Heart left ventricle (tissue), 16 donors: ENCODE data around the gene SERPINA1. TPM values are rescaled to one million over a fixed set of nuclear protein-coding genes. Genes with fewer than 3 reads are reported as not detected.

Experiments
- ATAC-seq, 4 donors: fragments of 200-7000 bp; cut with Tn5 transposase; one replicate each; pipeline ENCODE4 v1.9.1; 2020 to 2022; ENCODE audit warnings: moderate library complexity in 4 of 4, mild to moderate bottlenecking in 3 of 4, moderate number of reproducible peaks in 1 of 4
- DNase-seq, 5 donors: peaks; one replicate each; pipeline ENCODE4 v3.0.0-alpha.2; 2020
- H3K27ac ChIP-seq, 12 donors: fragments of 200-600 bp; sonication (generic) in 4 of 12; one replicate each; pipeline versions ENCODE4 v1.5.0 to v1.8.0; 2016 to 2022; ENCODE audit warnings: mild to moderate bottlenecking in 2 of 12
- H3K27me3 ChIP-seq, 9 donors: fragments of 200-600 bp; sonication (generic) in 2 of 9; one replicate each; pipeline versions ENCODE4 v1.5.1 to v1.8.0; 2016 to 2022; ENCODE audit warnings: mild to moderate bottlenecking in 3 of 9
- H3K36me3 ChIP-seq, 9 donors: fragments of 200-600 bp; sonication (generic) in 2 of 9; one replicate each; pipeline versions ENCODE4 v1.5.0 to v1.8.0; 2018 to 2022; ENCODE audit warnings: mild to moderate bottlenecking in 2 of 9
- H3K4me1 ChIP-seq, 12 donors: fragments of 200-600 bp; sonication (generic) in 4 of 12; one replicate each; pipeline versions ENCODE4 v1.5.0 to v1.8.0; 2016 to 2022; ENCODE audit warnings: mild to moderate bottlenecking in 3 of 12
- H3K4me3 ChIP-seq, 12 donors: fragments of 200-600 bp; sonication (generic) in 4 of 12; one replicate each; pipeline versions ENCODE4 v1.5.0 to v1.8.0; 2017 to 2022; ENCODE audit warnings: mild to moderate bottlenecking in 9 of 12, moderate library complexity in 4 of 12
- H3K9me3 ChIP-seq, 12 donors: fragments of 200-600 bp; sonication (generic) in 4 of 12; one replicate each; pipeline versions ENCODE4 v1.5.0 to v1.8.0; 2016 to 2022; ENCODE audit warnings: mild to moderate bottlenecking in 1 of 12
- CTCF ChIP-seq, 12 donors: fragments of 200-600 bp; sonication (generic) in 4 of 12; IDR thresholded peaks; one replicate each; pipeline versions ENCODE4 v1.5.0 to v1.8.0; 2018 to 2022; ENCODE audit warnings: antibody characterized with exemption in 12 of 12, mild to moderate bottlenecking in 5 of 12
- POLR2A ChIP-seq, 2 donors: fragments of 450-650 bp; IDR thresholded peaks; one replicate each; pipeline ENCODE4 v1.6.1; 2017; ENCODE audit warnings: antibody characterized with exemption in 2 of 2, mild to moderate bottlenecking in 2 of 2, moderate library complexity in 2 of 2
- WGBS, 4 donors: extraction: QIAGEN DNeasy Blood & Tissue Kit in 2 of 4; methylation state at CpG; one replicate each; pipeline versions ENCODE4 v1.1.5 to v1.1.7; 2013 to 2018; 5-methylcytosine and 5-hydroxymethylcytosine counted together
- intact Hi-C, 10 donors: fragments of 100-400 bp; cut with DNase I; formaldehyde crosslinking; loops; one replicate each; pipeline versions ENCODE4 v1.11.1 to v1.14.2; 2022
- polyA plus RNA-seq, 2 donors: library from polyadenylated mRNA; stranded (reverse); fragments of 200-250 nt; gene quantifications; one replicate each; pipeline ENCODE4 v1.2.3, GENCODE V29; 2013
- total RNA-seq, 9 donors: library from RNA; depleted of rRNA in 2 of 9; stranded (reverse); fragments of >200 nt in 2 of 9; fragmentation: NEBNext Ultra II Directional in 3 of 9; extraction: Animal tissue kit (Norgen Biotek cat#: 25700) in 3 of 9; gene quantifications; one replicate each; pipeline versions ENCODE4 v1.1.0 to v1.2.4, GENCODE V29; 2016 to 2023
- donor health status: ischemic (EF 13 %, LVEDD 7.1; RV severe dilation, severe dysfunction).
- donor health status: healthy with polysubstance abuse.
- donor health status: DM: no; HTN: yes; CAD: no.
- donor health status: DM: no; HTN: no; CAD: no.
- donor health status: ischemic (EF 25% LVEDD 6.9; RV normal size, moderate dysfunction).
- donor health status: ischemic (EF 25% LVEDD 5.7; RV mildly dilated, moderate dysfunction).
- donor health status: healthy.
- donor health status: DM: yes; HTN: yes; CAD: no.
- donor health status: ischemic (EF 35%, LVEDD 5.7; RV mildly dilated, moderate dysfunction).
- donor health status: nonischemic (EF 11% LVEDD 7.7; RV severe dilation, severe dysfunction).
- donor health status: DM: yes; HTN: yes; CAD: no.
- donor health status: PGD.
- donor health status: ischemic (EF 29% LVEDD 5.4; RV normal size, mild dysfunction).
- donor health status: nonischemic (EF 23%, LVEDD 6.1; RV moderate dilation, normal function).

SERPINA1 gene
- total and polyA plus RNA-seq, 11 donors, result 0.99 to 53.4 (median 4.4) TPM

DNA sequence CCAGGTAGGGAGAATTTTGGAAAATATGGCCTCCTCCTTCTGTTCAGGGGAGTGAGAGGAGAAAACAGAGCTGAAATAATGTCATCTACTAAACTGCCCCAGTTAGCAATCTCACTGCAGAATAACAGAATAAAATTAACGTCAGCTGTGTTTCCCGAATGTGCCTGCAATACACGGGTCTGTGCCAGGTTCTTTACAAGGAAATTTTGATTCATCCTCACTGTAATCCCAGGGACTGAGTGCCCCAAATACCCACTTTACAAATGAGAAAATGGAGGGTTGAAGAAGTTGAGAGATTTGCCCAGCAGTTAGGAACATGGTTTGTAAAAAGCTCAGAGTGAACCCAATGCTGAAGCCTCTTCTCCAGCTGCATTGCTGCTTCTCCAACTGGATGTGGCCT lies 44.0 kb downstream of the SERPINA1 start:
- H3K27me3 ChIP-seq, result peaks cover 0 to 8% (median 0%) of the 10 kb centered on the region in 9 donors
- H3K4me1 ChIP-seq, result peaks cover 0 to 20% (median 11%) of the 10 kb centered on the region in 12 donors
- H3K4me3 ChIP-seq, result no peak overlapping the region
- H3K36me3 ChIP-seq, result no peaks in the 10 kb centered on the region
- TF ChIP-seq CTCF (IDR thresholded peaks at IDR 0.05), result no peak
- TF ChIP-seq POLR2A (IDR thresholded peaks at IDR 0.05), result no peak
- H3K9me3 ChIP-seq, result no peaks in the 10 kb centered on the region
- DNase-seq, result no peak
- WGBS, 4 donors, result 76 to 88% (median 80%) methylated on average over 3 of the region's 3 CpGs
- no peak for ATAC-seq
- no peak overlapping the region for H3K27ac ChIP-seq
- intact Hi-C loops, result no loop called here

- Histone ChIP-seq H3K4me3 (no peak overlapping the region), H3K36me3 (no peaks in the 10 kb centered on the region), H3K9me3 (no peaks in the 10 kb centered on the region), H3K27me3 (peaks cover 0 to 8% (median 0%) of the 10 kb centered on the region in 9 donors), H3K4me1 (peaks cover 0 to 20% (median 11%) of the 10 kb centered on the region in 12 donors), H3K27ac (no peak overlapping the region)
- 83 to 88% (median 86%) methylated on average over 8 of the region's 8 CpGs for WGBS, 4 donors
- no peak for TF ChIP-seq POLR2A (IDR thresholded peaks at IDR 0.05)
- ATAC-seq (no peak), DNase-seq (no peak)
- intact Hi-C loops, result no loop called here
Measured at GRCh38 chr14:94343238-94344005, 45.0 kb downstream of the SERPINA1 start.

GRCh38 chr14:94342334-94342934 lies 46.0 kb downstream of the SERPINA1 start:
- no peak for TF ChIP-seq POLR2A (IDR thresholded peaks at IDR 0.05)
- TF ChIP-seq CTCF (IDR thresholded peaks at IDR 0.05), result no peak
- ATAC-seq, result peak; percentile 89 to 97 (median 94)
- Histone ChIP-seq H3K27me3 (peaks cover 0 to 6% (median 0%) of the 10 kb centered on the region in 9 donors), H3K4me3 (no peak overlapping the region), H3K4me1 (peaks cover 0 to 20% (median 11%) of the 10 kb centered on the region in 12 donors), H3K9me3 (peaks cover 0 to 3% (median 0%) of the 10 kb centered on the region in 12 donors), H3K36me3 (no peaks in the 10 kb centered on the region), H3K27ac (peak overlapping the region in 1 of 12 donors; percentile 27)
- DNase-seq, result peak; percentile 75 to 94 (median 84)
- WGBS, 4 donors, result 42 to 44% (median 43%) methylated on average over 2 of the region's 2 CpGs
- intact Hi-C loops, result no loop called here

DNA sequence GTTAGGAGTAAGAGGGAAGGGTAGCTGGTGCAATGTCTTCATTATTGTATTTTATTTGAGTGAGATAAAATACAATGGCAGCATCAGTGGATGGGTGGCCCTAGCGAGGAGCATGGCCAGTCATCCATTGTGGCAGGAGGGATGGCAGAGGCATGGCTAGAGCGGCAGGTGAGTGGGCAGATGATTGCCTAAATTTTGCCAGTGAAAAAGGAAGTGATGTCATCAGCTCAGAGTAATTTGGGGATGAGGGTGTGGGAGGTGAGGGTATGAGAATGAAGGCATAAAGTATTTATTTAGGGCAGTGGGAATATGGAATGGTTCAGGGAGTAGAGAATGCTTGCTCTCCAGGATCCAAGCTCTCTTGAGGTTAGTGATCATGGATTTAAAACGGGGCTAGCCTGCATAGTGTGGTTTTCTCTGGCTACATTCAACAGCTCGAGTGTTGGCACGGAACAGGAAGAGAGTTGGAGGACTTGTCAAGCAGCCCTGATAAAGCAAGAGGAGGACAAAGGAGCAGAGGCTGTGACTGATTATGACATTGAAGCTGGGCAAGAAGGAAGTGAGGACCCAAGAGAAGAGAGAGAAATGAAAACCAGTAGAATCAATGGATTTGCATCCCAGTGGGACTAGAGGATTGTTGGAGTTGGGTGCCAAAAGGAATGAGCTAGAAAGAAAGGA lies 46.6 kb downstream of the SERPINA1 start:
- intact Hi-C loops, result no loop called here
- peaks cover 0 to 3% (median 0%) of the 10 kb centered on the region in 12 donors for H3K9me3 ChIP-seq
- 37 to 41% (median 38%) methylated on average over 5 of the region's 5 CpGs for WGBS, 4 donors
- TF ChIP-seq POLR2A (IDR thresholded peaks at IDR 0.05) (no peak), CTCF (IDR thresholded peaks at IDR 0.05) (no peak)
- H3K27me3 ChIP-seq, result no peaks in the 10 kb centered on the region
- DNase-seq (no peak), ATAC-seq (peak in 3 of 4 donors; percentile 43 to 50 (median 46))
- H3K36me3 ChIP-seq, result no peaks in the 10 kb centered on the region
- H3K4me1 ChIP-seq, result peaks cover 0 to 20% (median 11%) of the 10 kb centered on the region in 12 donors
- H3K27ac ChIP-seq, result peak overlapping the region in 1 of 12 donors; percentile 27
- H3K4me3 ChIP-seq, result no peak overlapping the region
